Naive thymus-derived CD4-positive, alpha-beta T cell (primary cell): Measurements from ENCODE around the gene DICER1. TPM values are rescaled to one million over a fixed set of nuclear protein-coding genes. Genes with fewer than 3 reads are reported as not detected.

ENCODE experiments used
- ATAC-seq: fragments of 150-1000 bp; cut with Tn5 transposase; 2 replicates; pipeline ENCODE4 v1.10.0; 2021; ENCODE audit warnings: mild to moderate bottlenecking, moderate library complexity
- CTCF ChIA-PET: fragments of 350-600 bp; sonication (Branson Sonifier 250); formaldehyde crosslinking; loops from one replicate; lab custom pipeline; 2021; ENCODE audit warnings: antibody characterized with exemption; lab: Charles Lee
- POLR2A ChIA-PET: fragments of 350-600 bp; sonication (Branson Sonifier 250); formaldehyde crosslinking; loops from one replicate; lab custom pipeline; 2021; ENCODE audit warnings: antibody characterized with exemption, inconsistent platforms; lab: Charles Lee
- DNase-seq, 9 donors: peaks; one replicate each; pipeline versions ENCODE4 v3.0.0 to v3.0.0-alpha.2; 2020 to 2022; ENCODE audit warnings: mixed read lengths in 1 of 9
- H3K27ac ChIP-seq: one replicate; pipeline ENCODE4 v1.7.0; 2013; ENCODE audit warnings: mild to moderate bottlenecking, low read depth, low read length, moderate library complexity
- H3K27me3 ChIP-seq, 2 donors: one replicate each; pipeline ENCODE4 v1.7.0; 2013; ENCODE audit warnings: low read length in 2 of 2, mild to moderate bottlenecking in 2 of 2, moderate library complexity in 2 of 2; ENCODE audit not compliant: control insufficient read depth in 2 of 2, insufficient read depth in 2 of 2
- H3K36me3 ChIP-seq, 3 experiments: 1 replicate in 2 of 3; 2 replicates in 1 of 3; pipeline ENCODE4 v1.7.0; 2013; ENCODE audit warnings: low read length in 3 of 3, mild to moderate bottlenecking in 3 of 3, moderate library complexity in 1 of 3; ENCODE audit not compliant: insufficient read depth in 3 of 3, control insufficient read depth in 2 of 3
- H3K4me1 ChIP-seq, 2 donors: one replicate each; pipeline ENCODE4 v1.7.0; 2013; ENCODE audit warnings: low read length in 2 of 2, mild to moderate bottlenecking in 2 of 2, moderate library complexity in 1 of 2; ENCODE audit not compliant: control insufficient read depth in 2 of 2, insufficient read depth in 2 of 2
- H3K4me3 ChIP-seq: 2 replicates; pipeline ENCODE4 v1.7.0; 2013; ENCODE audit warnings: mild to moderate bottlenecking, low read length
- H3K9me3 ChIP-seq, 3 experiments: 1 replicate in 2 of 3; 2 replicates in 1 of 3; pipeline ENCODE4 v1.7.0; 2013; ENCODE audit warnings: low read length in 3 of 3; ENCODE audit not compliant: control insufficient read depth in 2 of 3
- H3K27ac Mint-ChIP-seq, 9 donors: one replicate each; pipeline ENCODE4 v1.8.0; 2020 to 2022; ENCODE audit warnings: mixed read lengths in 9 of 9, mild to moderate bottlenecking in 8 of 9, moderate library complexity in 5 of 9, inconsistent platforms in 2 of 9
- H3K27me3 Mint-ChIP-seq, 5 donors: one replicate each; pipeline ENCODE4 v1.8.0; 2021 to 2022; ENCODE audit warnings: mixed read lengths in 5 of 5, mild to moderate bottlenecking in 1 of 5
- H3K36me3 Mint-ChIP-seq, 5 donors: one replicate each; pipeline ENCODE4 v1.8.0; 2020 to 2022; ENCODE audit warnings: mixed read lengths in 5 of 5, mild to moderate bottlenecking in 3 of 5, inconsistent platforms in 1 of 5
- H3K4me1 Mint-ChIP-seq, 7 donors: one replicate each; pipeline ENCODE4 v1.8.0; 2020 to 2022; ENCODE audit warnings: mixed read lengths in 7 of 7, mild to moderate bottlenecking in 3 of 7, inconsistent platforms in 1 of 7
- H3K4me3 Mint-ChIP-seq, 10 donors: one replicate each; pipeline ENCODE4 v1.8.0; 2020 to 2022; ENCODE audit warnings: mild to moderate bottlenecking in 10 of 10, mixed read lengths in 10 of 10, moderate library complexity in 6 of 10, inconsistent platforms in 2 of 10
- H3K9me3 Mint-ChIP-seq, 11 donors: one replicate each; pipeline ENCODE4 v1.8.0; 2020 to 2022; ENCODE audit warnings: mixed read lengths in 11 of 11, mild to moderate bottlenecking in 4 of 11, inconsistent platforms in 1 of 11, moderate library complexity in 1 of 11
- intact Hi-C, 2 donors: fragments of 100-400 bp; cut with micrococcal nuclease; formaldehyde crosslinking; loops; one replicate each; pipeline ENCODE4 v1.15.1; 2023
- polyA plus RNA-seq, 2 donors: library from polyadenylated mRNA; unstranded; fragments of 300-500 nt; fragmentation: Illumina TruSeq; gene quantifications; one replicate each; pipeline ENCODE4 v1.2.3, GENCODE V29; 2021
- total RNA-seq, 6 experiments: library from RNA in 5 of 6; stranded (reverse) in 5 of 6; gene quantifications; 1 replicate in 5 of 6; 2 replicates in 1 of 6; pipeline ENCODE4 v1.2.3 and lab custom pipeline; 2021 to 2026

DICER1 gene
- total and polyA plus RNA-seq, 7 experiments from 2014 or later = 11.0 to 78.2 (median 62.6) TPM

DNA sequence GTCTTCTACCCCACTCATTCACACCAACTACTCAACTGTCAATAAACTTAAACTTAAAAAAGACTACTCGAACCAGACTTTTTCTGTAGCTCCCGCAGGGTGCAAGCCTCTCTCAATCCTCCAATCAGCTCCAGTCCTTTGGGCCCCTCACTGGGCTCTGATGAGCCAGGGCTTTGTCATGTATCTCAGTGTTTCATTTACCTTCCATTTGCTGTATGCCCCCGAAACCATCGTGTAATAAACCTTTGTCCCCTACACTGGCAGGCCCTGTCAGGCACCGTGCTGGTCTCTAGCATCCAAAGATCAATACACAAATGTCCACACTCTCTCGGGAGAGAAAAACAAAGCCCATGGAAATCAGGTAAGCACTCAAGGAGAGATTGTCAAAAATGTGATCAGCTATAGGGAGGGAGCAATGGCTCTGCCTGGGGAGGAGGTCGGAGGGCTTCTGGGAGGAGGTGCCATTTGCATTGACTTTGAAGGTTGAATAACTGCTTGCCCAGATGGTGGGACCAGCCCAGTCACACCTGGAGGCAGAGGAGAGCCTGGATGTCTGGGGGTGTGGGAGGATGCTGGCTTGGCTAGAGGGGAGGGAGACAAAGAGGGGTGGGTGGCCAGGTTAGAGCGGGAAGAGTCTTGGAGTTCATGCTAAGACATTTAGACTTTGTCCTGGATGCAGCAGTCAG is 42.1 kb upstream of the DICER1 start:
- Histone ChIP-seq H3K4me1 (no peaks in the 10 kb centered on the region), H3K36me3 (no peaks in the 10 kb centered on the region), H3K27ac (no peak overlapping the region), H3K4me3 (no peak overlapping the region), H3K9me3 (no peaks in the 10 kb centered on the region), H3K27me3 (no peaks in the 10 kb centered on the region)
- CTCF ChIA-PET = no interaction called here
- ATAC-seq = no peak
- Mint-ChIP-seq H3K36me3 (peaks cover 0 to 4% (median 0%) of the 10 kb centered on the region in 5 donors), H3K9me3 (peaks cover 0 to 4% (median 0%) of the 10 kb centered on the region in 11 donors), H3K4me1 (peaks cover 0 to 8% (median 5%) of the 10 kb centered on the region in 7 donors), H3K27ac (no peak overlapping the region), H3K4me3 (no peak overlapping the region), H3K27me3 (peaks cover 0 to 5% (median 0%) of the 10 kb centered on the region in 5 donors)
- DNase-seq = no peak
- POLR2A ChIA-PET = no interaction called here
- intact Hi-C loops = no loop called here

GRCh38 chr14:95198320-95198719 is 41.0 kb upstream of the DICER1 start:
- no peak overlapping the region for H3K4me3 ChIP-seq
- Mint-ChIP-seq H3K36me3 (no peaks in the 10 kb centered on the region), H3K4me3 (no peak overlapping the region), H3K9me3 (no peaks in the 10 kb centered on the region), H3K27ac (no peak overlapping the region), H3K4me1 (peaks cover 0 to 8% (median 5%) of the 10 kb centered on the region in 7 donors), H3K27me3 (no peaks in the 10 kb centered on the region)
- ATAC-seq = no peak
- H3K27ac ChIP-seq = no peak overlapping the region
- ChIA-PET CTCF (interaction anchor here (0.7 kb wide), 1 partner anchor 44 kb away, joined by 3 read pairs; no protein-coding TSS in a partner anchor), POLR2A (no interaction called here)
- no peaks in the 10 kb centered on the region for H3K4me1 ChIP-seq
- no peaks in the 10 kb centered on the region for H3K27me3 ChIP-seq
- H3K36me3 ChIP-seq = no peaks in the 10 kb centered on the region
- no peak for DNase-seq
- H3K9me3 ChIP-seq = no peaks in the 10 kb centered on the region
- intact Hi-C loops = no loop called here

DNA sequence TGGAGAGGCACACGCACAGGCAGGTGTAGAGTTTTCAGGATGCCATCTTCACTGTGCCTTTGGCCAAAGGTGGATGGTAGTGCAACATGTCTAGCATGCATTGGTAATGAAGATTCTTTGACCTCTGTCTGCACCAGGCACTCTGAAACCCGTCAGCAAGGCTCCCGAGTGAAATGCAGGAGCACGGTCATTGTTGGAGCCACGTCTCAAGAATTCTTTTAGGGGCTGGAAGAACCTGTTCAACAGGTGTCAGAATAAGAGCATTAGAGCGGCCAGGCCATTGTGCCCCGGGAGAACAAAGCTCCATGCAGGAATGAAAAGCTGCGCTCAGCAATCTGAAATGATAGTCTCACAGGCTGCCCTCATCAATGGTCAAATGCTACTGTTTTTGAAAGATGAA is 40.2 kb upstream of the DICER1 start:
- DNase-seq = no peak
- intact Hi-C loops = loop anchor here in 1 of 2 donors (2.0 kb wide), 1 partner anchor 509 kb away; no protein-coding TSS in a partner anchor
- no peak for ATAC-seq

DNA sequence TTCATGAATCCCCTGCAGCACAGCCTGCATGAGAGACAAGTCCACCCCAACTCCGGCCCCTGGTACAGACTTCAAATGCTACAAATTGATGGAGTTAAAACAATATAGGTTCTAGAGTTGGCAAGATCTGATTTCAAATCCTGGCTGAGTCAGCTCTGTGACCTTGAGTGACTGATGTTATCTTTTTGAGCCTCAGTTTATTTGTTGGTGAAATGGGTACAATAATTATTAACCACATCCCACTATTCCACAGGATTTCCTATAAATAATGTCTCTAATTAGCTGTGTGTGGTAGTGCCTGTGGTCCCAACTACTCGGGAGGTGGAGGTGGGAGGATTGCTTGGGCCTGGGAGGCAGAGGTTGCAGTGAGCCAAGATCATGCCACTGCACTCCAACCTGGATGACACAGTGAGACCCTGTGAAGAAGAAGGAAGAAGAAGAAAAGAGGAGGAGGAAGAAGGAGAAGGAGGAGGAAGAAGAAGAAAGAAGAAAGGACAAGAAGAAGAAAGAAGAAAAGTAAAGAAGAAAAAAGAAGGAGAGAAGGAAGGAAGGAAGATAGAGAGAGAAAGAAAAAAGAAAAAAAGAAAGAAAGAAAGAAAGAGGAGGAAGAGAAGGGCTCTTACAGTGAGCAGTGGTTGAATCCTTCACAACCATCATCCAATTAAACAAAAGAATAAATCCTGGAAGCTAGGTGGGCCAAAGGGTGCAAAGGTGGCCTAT is 39.7 kb upstream of the DICER1 start:
- Mint-ChIP-seq H3K36me3 (no peaks in the 10 kb centered on the region), H3K27me3 (no peaks in the 10 kb centered on the region), H3K27ac (no peak overlapping the region), H3K4me3 (no peak overlapping the region), H3K4me1 (peaks cover 0 to 8% (median 5%) of the 10 kb centered on the region in 7 donors), H3K9me3 (no peaks in the 10 kb centered on the region)
- intact Hi-C loops = loop anchor here (1.0 to 2.0 kb wide), 4 partner anchors 39 to 508 kb away; no protein-coding TSS in a partner anchor
- CTCF ChIA-PET = no interaction called here
- Histone ChIP-seq H3K4me1 (no peaks in the 10 kb centered on the region), H3K27ac (no peak overlapping the region), H3K36me3 (no peaks in the 10 kb centered on the region), H3K27me3 (no peaks in the 10 kb centered on the region), H3K9me3 (no peaks in the 10 kb centered on the region), H3K4me3 (no peak overlapping the region)
- POLR2A ChIA-PET = no interaction called here
- DNase-seq = no peak
- ATAC-seq = no peak

More for the DNA sequence above, 40.2 kb upstream of the DICER1 start:
- H3K27ac ChIP-seq = no peak overlapping the region
- no peak overlapping the region for H3K4me3 Mint-ChIP-seq
- H3K4me3 ChIP-seq = no peak overlapping the region
- CTCF ChIA-PET = interaction anchor here (0.7 kb wide), 1 partner anchor 44 kb away, joined by 3 read pairs; no protein-coding TSS in a partner anchor
- no peaks in the 10 kb centered on the region for H3K4me1 ChIP-seq
- POLR2A ChIA-PET = no interaction called here
- no peaks in the 10 kb centered on the region for H3K27me3 ChIP-seq
- H3K27ac Mint-ChIP-seq = no peak overlapping the region
- no peaks in the 10 kb centered on the region for H3K36me3 Mint-ChIP-seq
- H3K36me3 ChIP-seq = no peaks in the 10 kb centered on the region
- no peaks in the 10 kb centered on the region for H3K9me3 ChIP-seq
- no peaks in the 10 kb centered on the region for H3K9me3 Mint-ChIP-seq
- H3K4me1 Mint-ChIP-seq = peaks cover 0 to 8% (median 5%) of the 10 kb centered on the region in 7 donors
- H3K27me3 Mint-ChIP-seq = no peaks in the 10 kb centered on the region

DNA sequence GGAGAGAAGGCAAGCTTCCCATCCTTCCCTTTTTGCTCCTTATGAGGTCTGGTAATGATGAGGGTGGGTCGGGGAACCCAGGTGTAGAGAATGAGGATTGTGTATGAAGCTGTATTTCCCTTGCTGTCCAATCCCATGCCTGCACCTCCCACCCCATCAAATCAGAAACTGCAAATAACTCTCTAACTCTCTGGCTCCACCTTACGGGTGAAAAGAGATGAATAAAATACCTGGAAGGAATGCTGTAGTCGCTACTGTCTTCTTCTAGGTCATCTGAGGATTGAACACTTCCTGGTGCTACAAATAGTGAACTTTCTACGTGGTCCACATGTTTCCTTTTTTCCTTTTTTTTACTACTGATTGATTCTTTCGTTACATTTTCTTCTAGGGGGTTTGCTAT is 38.9 kb upstream of the DICER1 start:
- POLR2A ChIA-PET = no interaction called here
- H3K4me3 Mint-ChIP-seq = no peak overlapping the region
- H3K36me3 Mint-ChIP-seq = no peaks in the 10 kb centered on the region
- ATAC-seq (peak; percentile 73), DNase-seq (peak in 6 of 9 donors; percentile 3 to 40 (median 29))
- intact Hi-C loops = loop anchor here (1.0 to 2.0 kb wide), 4 partner anchors 38 to 507 kb away; no protein-coding TSS in a partner anchor
- Histone ChIP-seq H3K4me3 (no peak overlapping the region), H3K9me3 (no peaks in the 10 kb centered on the region), H3K4me1 (no peaks in the 10 kb centered on the region), H3K27ac (no peak overlapping the region), H3K36me3 (no peaks in the 10 kb centered on the region), H3K27me3 (no peaks in the 10 kb centered on the region)
- CTCF ChIA-PET = no interaction called here
- no peaks in the 10 kb centered on the region for H3K27me3 Mint-ChIP-seq
- no peak overlapping the region for H3K27ac Mint-ChIP-seq
- H3K4me1 Mint-ChIP-seq = peaks cover 0 to 8% (median 5%) of the 10 kb centered on the region in 7 donors
- no peaks in the 10 kb centered on the region for H3K9me3 Mint-ChIP-seq

- Histone ChIP-seq H3K36me3 (no peaks in the 10 kb centered on the region), H3K4me3 (no peak overlapping the region), H3K27ac (no peak overlapping the region), H3K27me3 (no peaks in the 10 kb centered on the region), H3K4me1 (no peaks in the 10 kb centered on the region), H3K9me3 (no peaks in the 10 kb centered on the region)
- DNase-seq = no peak
- ChIA-PET CTCF (interaction anchor here (1.0 kb wide), 1 partner anchor 24 kb away, joined by 4 read pairs; no protein-coding TSS in a partner anchor), POLR2A (no interaction called here)
- Mint-ChIP-seq H3K27ac (no peak overlapping the region), H3K4me3 (no peak overlapping the region), H3K4me1 (peaks cover 0 to 8% (median 5%) of the 10 kb centered on the region in 7 donors), H3K27me3 (peaks cover 0 to 3% (median 0%) of the 10 kb centered on the region in 5 donors), H3K36me3 (no peaks in the 10 kb centered on the region), H3K9me3 (peaks cover 0 to 1% (median 0%) of the 10 kb centered on the region in 11 donors)
- intact Hi-C loops = no loop called here
- no peak for ATAC-seq
These were observed 37.7 kb upstream of the DICER1 start for GRCh38 chr14:95195031-95195430.
